ENCODE results near the gene PTGDR.

DNA sequence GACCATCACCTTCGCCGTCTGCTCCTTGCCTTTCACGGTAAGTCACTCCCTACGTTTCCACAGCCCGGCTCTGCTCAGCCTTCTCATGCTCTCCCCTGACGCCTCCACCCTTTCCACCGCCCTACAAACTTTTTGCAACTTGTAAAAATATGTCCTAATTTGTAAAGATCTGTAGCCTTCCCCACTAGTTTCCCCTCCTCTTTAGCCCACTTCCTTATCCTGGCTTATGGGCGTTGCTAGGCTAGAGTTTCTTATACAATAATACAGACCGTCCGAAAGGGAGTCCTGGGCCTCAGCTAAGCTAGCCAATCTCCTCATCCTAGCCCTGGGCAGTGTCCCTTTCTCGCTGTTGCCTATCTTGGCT lies 47.8 kb downstream of the PTGDR start:
- TF ChIP-seq POLR2A (IDR thresholded peaks at IDR 0.05; ENCODE audit: low read depth, low read length) (no peak), POLR2AphosphoS5 (IDR thresholded peaks at IDR 0.05; ENCODE audit: low read depth, low read length) (no peak)

Data from GM12892 (cell line).